ENCODE results near the gene LCOR.

GRCh38 chr10:96982149-96982930, 150.2 kb downstream of the LCOR start:
- TF ChIP-seq CTCF (IDR thresholded peaks at IDR 0.05) (no peak), POLR2A (IDR thresholded peaks at IDR 0.05) (no peak), EP300 (IDR thresholded peaks at IDR 0.05) (no peak)
